ENCODE results near the gene HORMAD2. TPM values are rescaled to one million over a fixed set of nuclear protein-coding genes. Genes with fewer than 3 reads are reported as not detected.

The HORMAD2 gene
- total RNA-seq, 1 experiment from 2014 or later, result not detected

- TF ChIP-seq CTCF (conservative IDR thresholded peaks at IDR 0.05; ENCODE audit: low read depth, low read length) (no peak), EZH2phosphoT487 (IDR thresholded peaks at IDR 0.05; ENCODE audit: borderline replicate concordance, low read length) (no peak), EZH2 (IDR thresholded peaks at IDR 0.05; ENCODE audit: low read length, unreplicated experiment) (no peak)
- Histone ChIP-seq H3K9ac (ENCODE audit: low read length) (no peak overlapping the region), H3K4me1 (ENCODE audit: insufficient read depth, low read length) (peaks cover 7% of the 10 kb centered on the region), H3K27me3 (ENCODE audit: low read length) (no peaks in the 10 kb centered on the region), H3K36me3 (ENCODE audit: low read depth, low read length) (no peaks in the 10 kb centered on the region), H2AFZ (ENCODE audit: low read length) (no peak overlapping the region), H4K20me1 (ENCODE audit: low read length) (no peaks in the 10 kb centered on the region), H3K9me2 (replicated peaks; ENCODE audit: low read length) (no peaks in the 10 kb centered on the region), H3K4me2 (ENCODE audit: low read length) (no peak overlapping the region), H3K4me3 (ENCODE audit: low read length) (no peak overlapping the region), H3K79me2 (ENCODE audit: low read length) (no peaks in the 10 kb centered on the region), H3K9me3 (ENCODE audit: low read length) (no peaks in the 10 kb centered on the region), H3K27ac (ENCODE audit: low read length) (no peak overlapping the region), H3F3A (ENCODE audit: low read length, unreplicated experiment) (no peaks in the 10 kb centered on the region)
- CTCF ChIA-PET, result no interaction called here
- BruUV-seq (replicated peaks), result no TSS peak
- ATAC-seq (no peak), DNase-seq (no peak)
- POLR2A ChIA-PET (ENCODE audit: unreplicated experiment), result no interaction called here
- intact Hi-C loops (cut with micrococcal nuclease), result no loop called here
These were observed 47.1 kb upstream of the HORMAD2 start for GRCh38 chr22:30033137-30033536.

- H3K4me2 ChIP-seq (ENCODE audit: low read length), result no peak overlapping the region
- POLR2A ChIA-PET (ENCODE audit: unreplicated experiment), result no interaction called here
- H3K79me2 ChIP-seq (ENCODE audit: low read length), result no peaks in the 10 kb centered on the region
- DNase-seq (no peak), ATAC-seq (no peak)
- BruUV-seq (replicated peaks), result no TSS peak
- H3K4me1 ChIP-seq (ENCODE audit: insufficient read depth, low read length), result peaks cover 13% of the 10 kb centered on the region
- H2AFZ ChIP-seq (ENCODE audit: low read length), result no peak overlapping the region
- intact Hi-C loops (cut with micrococcal nuclease), result no loop called here
- H3K4me3 ChIP-seq (ENCODE audit: low read length), result no peak overlapping the region
- H3K36me3 ChIP-seq (ENCODE audit: low read depth, low read length), result no peaks in the 10 kb centered on the region
- H3F3A ChIP-seq (ENCODE audit: low read length, unreplicated experiment), result no peaks in the 10 kb centered on the region
- no peak overlapping the region for H3K9ac ChIP-seq (ENCODE audit: low read length)
- no peak for TF ChIP-seq EZH2 (IDR thresholded peaks at IDR 0.05; ENCODE audit: low read length, unreplicated experiment)
- TF ChIP-seq CTCF (conservative IDR thresholded peaks at IDR 0.05; ENCODE audit: low read depth, low read length), result no peak
- TF ChIP-seq EZH2phosphoT487 (IDR thresholded peaks at IDR 0.05; ENCODE audit: borderline replicate concordance, low read length), result no peak
- H4K20me1 ChIP-seq (ENCODE audit: low read length), result no peaks in the 10 kb centered on the region
- no peaks in the 10 kb centered on the region for H3K27me3 ChIP-seq (ENCODE audit: low read length)
- H3K9me3 ChIP-seq (ENCODE audit: low read length), result no peaks in the 10 kb centered on the region
- H3K27ac ChIP-seq (ENCODE audit: low read length), result no peak overlapping the region
- no peaks in the 10 kb centered on the region for H3K9me2 ChIP-seq (replicated peaks; ENCODE audit: low read length)
- CTCF ChIA-PET, result no interaction called here
These were observed 46.4 kb upstream of the HORMAD2 start for GRCh38 chr22:30033901-30034300.

- H3K79me2 ChIP-seq (ENCODE audit: low read length), result no peaks in the 10 kb centered on the region
- ChIA-PET CTCF (interaction anchor here (0.6 kb wide), 2 partner anchors 19 to 153 kb away, joined by 3 to 4 read pairs; no protein-coding TSS in a partner anchor), POLR2A (ENCODE audit: unreplicated experiment) (no interaction called here)
- TF ChIP-seq EZH2phosphoT487 (IDR thresholded peaks at IDR 0.05; ENCODE audit: borderline replicate concordance, low read length) (no peak), CTCF (conservative IDR thresholded peaks at IDR 0.05; ENCODE audit: low read depth, low read length) (no peak), EZH2 (IDR thresholded peaks at IDR 0.05; ENCODE audit: low read length, unreplicated experiment) (no peak)
- no TSS peak for BruUV-seq (replicated peaks)
- H3K36me3 ChIP-seq (ENCODE audit: low read depth, low read length), result no peaks in the 10 kb centered on the region
- H2AFZ ChIP-seq (ENCODE audit: low read length), result no peak overlapping the region
- H3K4me3 ChIP-seq (ENCODE audit: low read length), result no peak overlapping the region
- no peak overlapping the region for H3K27ac ChIP-seq (ENCODE audit: low read length)
- peak; percentile 70 for ATAC-seq
- H3K4me1 ChIP-seq (ENCODE audit: insufficient read depth, low read length), result peaks cover 13% of the 10 kb centered on the region
- no peaks in the 10 kb centered on the region for H4K20me1 ChIP-seq (ENCODE audit: low read length)
- H3K4me2 ChIP-seq (ENCODE audit: low read length), result no peak overlapping the region
- peak; percentile 52 for DNase-seq
- no peaks in the 10 kb centered on the region for H3K27me3 ChIP-seq (ENCODE audit: low read length)
- intact Hi-C loops (cut with micrococcal nuclease), result no loop called here
- no peaks in the 10 kb centered on the region for H3K9me2 ChIP-seq (replicated peaks; ENCODE audit: low read length)
- no peaks in the 10 kb centered on the region for H3K9me3 ChIP-seq (ENCODE audit: low read length)
- H3F3A ChIP-seq (ENCODE audit: low read length, unreplicated experiment), result no peaks in the 10 kb centered on the region
- H3K9ac ChIP-seq (ENCODE audit: low read length), result no peak overlapping the region
These were observed 43.6 kb upstream of the HORMAD2 start for GRCh38 chr22:30036656-30037055.

Measured in PC-3 (cell line).